SK-N-SH treated with all-trans-retinoic acid at 6 μM for 48 hours (cell line): ENCODE measurements around the gene LCP1.

Experiments
- ATAC-seq: fragments of 200-7000 bp; cut with Tn5 transposase; 3 replicates; pipeline ENCODE4 v1.9.1; 2020; ENCODE audit warnings: mild to moderate bottlenecking, moderate library complexity
- ARNTL ChIP-seq: fragments of 450-650 bp; formaldehyde crosslinking; IDR thresholded peaks from 2 replicates; pipeline ENCODE4 v1.5.0; 2020; ENCODE audit warnings: low read depth, mild to moderate bottlenecking, moderate library complexity, borderline replicate concordance
- BACH2 ChIP-seq: fragments of 250-450 bp; sonication (Bioruptor Pico); IDR thresholded peaks from 2 replicates; pipeline ENCODE4 v1.9.0; 2021; ENCODE audit warnings: mild to moderate bottlenecking, borderline replicate concordance
- CREB5 ChIP-seq: fragments of 250-450 bp; sonication (Bioruptor Pico); IDR thresholded peaks from 2 replicates; pipeline ENCODE4 v1.5.1; 2020; ENCODE audit warnings: low read depth, mild to moderate bottlenecking, moderate library complexity
- CSDC2 ChIP-seq: fragments of 250-450 bp; sonication (Bioruptor Pico); IDR thresholded peaks from 2 replicates; pipeline ENCODE4 v1.5.0; 2020; ENCODE audit warnings: mild to moderate bottlenecking, moderate library complexity
- CSRNP3 ChIP-seq: fragments of 250-450 bp; sonication (Bioruptor Pico); IDR thresholded peaks from 2 replicates; pipeline ENCODE4 v1.5.1; 2021; ENCODE audit warnings: mild to moderate bottlenecking, moderate library complexity
- ESRRG ChIP-seq: fragments of 250-450 bp; sonication (Bioruptor Pico); IDR thresholded peaks from 2 replicates; pipeline ENCODE4 v1.6.1; 2021; ENCODE audit warnings: mild to moderate bottlenecking
- ISL1 ChIP-seq: fragments of 250-450 bp; sonication (Bioruptor Pico); IDR thresholded peaks from 2 replicates; pipeline ENCODE4 v2.1.2; 2022; ENCODE audit warnings: mild to moderate bottlenecking, moderate library complexity
- OSR1 ChIP-seq: fragments of 250-450 bp; sonication (Bioruptor Pico); IDR thresholded peaks from 2 replicates; pipeline ENCODE4 v1.8.0; 2022; ENCODE audit warnings: moderate library complexity, mild to moderate bottlenecking, inconsistent platforms
- PATZ1 ChIP-seq: fragments of 250-450 bp; sonication (Bioruptor Pico); IDR thresholded peaks from 2 replicates; pipeline ENCODE4 v1.8.0; 2020; ENCODE audit warnings: mild to moderate bottlenecking, moderate library complexity, borderline replicate concordance
- POU6F1 ChIP-seq: fragments of 250-450 bp; sonication (Bioruptor Pico); IDR thresholded peaks from 2 replicates; pipeline ENCODE4 v1.8.0; 2021; ENCODE audit warnings: low read depth, mild to moderate bottlenecking, moderate library complexity, borderline replicate concordance
- SNAI2 ChIP-seq: fragments of 250-450 bp; sonication (Bioruptor Pico); IDR thresholded peaks from 2 replicates; pipeline ENCODE4 v1.5.0; 2020; ENCODE audit warnings: mild to moderate bottlenecking, moderate library complexity
- TCF4 ChIP-seq: fragments of 250-450 bp; sonication (Bioruptor Pico); IDR thresholded peaks from 2 replicates; pipeline ENCODE4 v1.8.0; 2021; ENCODE audit warnings: mild to moderate bottlenecking, moderate library complexity, borderline replicate concordance
- ZC3H10 ChIP-seq: fragments of 250-450 bp; sonication (Bioruptor Pico); IDR thresholded peaks from 2 replicates; pipeline ENCODE4 v1.5.1; 2021; ENCODE audit warnings: mild to moderate bottlenecking, moderate library complexity
- ZFP30 ChIP-seq: fragments of 450-650 bp; formaldehyde crosslinking; IDR thresholded peaks from 2 replicates; pipeline ENCODE4 v1.5.0; 2022; ENCODE audit warnings: mild to moderate bottlenecking, moderate library complexity
- ZNF70 ChIP-seq: fragments of 450-650 bp; formaldehyde crosslinking; IDR thresholded peaks from 2 replicates; pipeline ENCODE4 v1.5.0; 2020; ENCODE audit warnings: mild to moderate bottlenecking, moderate library complexity
- ZNF8 ChIP-seq: fragments of 450-650 bp; formaldehyde crosslinking; IDR thresholded peaks from 2 replicates; pipeline ENCODE4 v1.5.0; 2020; ENCODE audit warnings: mild to moderate bottlenecking, moderate library complexity

LCP1 gene

GRCh38 chr13:46171739-46172138, 10.2 kb downstream of the LCP1 start:
- ATAC-seq, result no peak
- TF ChIP-seq TCF4 (CRISPR knock-in tag) (no peak), CSRNP3 (CRISPR knock-in tag) (no peak), PATZ1 (CRISPR knock-in tag) (no peak)

- TF ChIP-seq OSR1 (no peak), ZNF70 (CRISPR knock-in tag) (no peak), CSDC2 (CRISPR knock-in tag) (no peak), ESRRG (no peak), BACH2 (CRISPR knock-in tag) (no peak), ZNF8 (CRISPR knock-in tag) (no peak), POU6F1 (CRISPR knock-in tag) (no peak)
These were observed 10.8 kb downstream of the LCP1 start for GRCh38 chr13:46171217-46171616.

GRCh38 chr13:46170687-46171086, 11.3 kb downstream of the LCP1 start:
- no peak for ATAC-seq
- TF ChIP-seq CSDC2 (CRISPR knock-in tag) (no peak), CSRNP3 (CRISPR knock-in tag) (no peak), ZFP30 (CRISPR knock-in tag) (no peak), ZC3H10 (CRISPR knock-in tag) (no peak), SNAI2 (CRISPR knock-in tag) (no peak), ZNF8 (CRISPR knock-in tag) (no peak)

More at GRCh38 chr13:46171217-46171616, 10.8 kb downstream of the LCP1 start:
- ATAC-seq, result no peak

- ATAC-seq, result no peak
- TF ChIP-seq ZC3H10 (CRISPR knock-in tag), result no peak
- no peak for TF ChIP-seq CREB5
- no peak for TF ChIP-seq ZFP30 (CRISPR knock-in tag)
- no peak for TF ChIP-seq TCF4 (CRISPR knock-in tag)
- TF ChIP-seq CSDC2 (CRISPR knock-in tag), result no peak
- TF ChIP-seq ARNTL (CRISPR knock-in tag), result no peak
- no peak for TF ChIP-seq SNAI2 (CRISPR knock-in tag)
- TF ChIP-seq PATZ1 (CRISPR knock-in tag), result no peak
- no peak for TF ChIP-seq ISL1 (CRISPR knock-in tag)
- no peak for TF ChIP-seq POU6F1 (CRISPR knock-in tag)
These were observed 11.7 kb downstream of the LCP1 start for GRCh38 chr13:46170268-46170667.
